Muscle layer of colon (tissue), 2 donors: Measurements from ENCODE around the gene CMYA5.

Experiments
- H3K27ac ChIP-seq: one replicate; pipeline ENCODE4 v1.7.0; 2013; ENCODE audit warnings: low read depth, mild to moderate bottlenecking, low read length, moderate library complexity
- H3K27me3 ChIP-seq, 2 donors: one replicate each; pipeline ENCODE4 v1.7.0; 2013; ENCODE audit warnings: low read length in 2 of 2, mild to moderate bottlenecking in 2 of 2; ENCODE audit not compliant: insufficient read depth in 2 of 2, control insufficient read depth in 1 of 2
- H3K36me3 ChIP-seq: one replicate; pipeline ENCODE4 v1.7.0; 2013; ENCODE audit warnings: mild to moderate bottlenecking, low read length; ENCODE audit not compliant: insufficient read depth
- H3K4me1 ChIP-seq: one replicate; pipeline ENCODE4 v1.7.0; 2013; ENCODE audit warnings: mild to moderate bottlenecking, low read length; ENCODE audit not compliant: insufficient read depth
- H3K4me3 ChIP-seq, 2 donors: one replicate each; pipeline ENCODE4 v1.7.0; 2013; ENCODE audit warnings: low read length in 2 of 2, low read depth in 1 of 2, mild to moderate bottlenecking in 1 of 2, moderate library complexity in 1 of 2
- H3K9ac ChIP-seq: one replicate; pipeline ENCODE4 v1.7.0; 2013; ENCODE audit warnings: low read length
- H3K9me3 ChIP-seq: one replicate; pipeline ENCODE4 v1.7.0; 2013; ENCODE audit warnings: mild to moderate bottlenecking, low read length
- donor health status: abdominal sarcoma.
- donor health status: Adenocarcinoma of cecum.

The CMYA5 gene

DNA sequence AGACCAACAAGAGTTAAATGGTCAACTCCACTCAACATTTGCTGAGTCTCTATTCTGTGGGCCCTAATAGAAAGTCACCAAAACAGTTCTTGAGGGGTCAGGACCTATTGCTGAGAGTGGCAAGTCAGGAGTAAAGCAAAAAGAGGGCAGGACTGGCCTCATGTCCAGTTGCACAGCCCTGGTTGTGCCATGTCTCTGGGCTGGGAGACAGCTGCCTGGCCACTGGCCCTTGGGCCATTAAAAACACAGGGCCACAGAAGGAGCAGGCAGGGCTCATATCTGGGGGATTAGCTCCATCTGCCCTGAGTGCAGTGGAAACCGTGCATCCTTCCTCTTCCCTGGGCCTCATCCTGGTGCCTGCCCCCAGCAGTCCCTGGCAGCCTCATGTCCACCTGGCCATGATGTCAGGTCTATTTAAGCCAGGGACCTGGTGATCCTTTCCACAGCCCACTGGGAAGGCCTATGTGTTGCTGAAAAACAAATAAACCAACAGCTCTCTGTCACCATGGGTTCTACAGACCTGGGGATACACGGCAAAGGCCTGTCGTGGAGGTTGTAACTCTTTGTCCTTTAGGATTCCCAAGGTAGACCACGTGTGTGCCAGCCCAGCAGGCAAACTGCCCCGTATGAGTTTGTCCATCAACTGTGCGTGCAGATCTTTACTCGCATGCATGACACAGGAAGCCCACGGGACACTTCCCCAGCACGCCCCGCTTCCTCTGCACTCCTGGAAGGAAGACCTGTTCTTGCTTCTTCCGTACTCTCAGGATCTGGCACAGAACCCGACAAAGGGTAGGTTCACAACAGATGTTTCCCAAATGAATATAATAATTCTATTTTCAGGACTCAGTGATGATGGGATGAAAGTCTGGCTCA is 152.6 kb downstream of the CMYA5 start:
- Histone ChIP-seq H3K9me3 (no peaks in the 10 kb centered on the region), H3K36me3 (no peaks in the 10 kb centered on the region), H3K4me1 (peaks cover 36% of the 10 kb centered on the region), H3K27me3 (no peaks in the 10 kb centered on the region), H3K27ac (no peak overlapping the region), H3K9ac (no peak overlapping the region), H3K4me3 (no peak overlapping the region)

DNA sequence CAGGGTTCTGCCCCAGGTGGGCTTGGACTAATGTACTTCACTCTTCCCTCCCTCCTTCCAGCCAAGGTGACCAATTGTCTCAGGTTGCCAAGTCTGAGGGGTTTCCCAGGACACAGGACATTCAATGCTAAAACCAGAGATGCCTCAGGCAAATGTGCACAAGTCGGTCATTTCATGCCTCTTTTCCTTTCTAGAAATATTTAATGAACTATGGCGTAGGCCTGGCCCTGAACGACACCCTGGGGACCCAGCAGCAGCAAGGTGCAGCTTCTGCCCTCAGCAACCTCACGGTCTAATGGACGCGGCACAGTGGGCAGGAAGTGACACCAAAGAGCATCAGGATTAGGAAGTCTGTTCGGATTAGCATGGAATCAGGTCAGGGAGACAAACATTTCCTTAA is 153.4 kb downstream of the CMYA5 start:
- Histone ChIP-seq H3K27me3 (no peaks in the 10 kb centered on the region), H3K27ac (no peak overlapping the region), H3K4me1 (peaks cover 29% of the 10 kb centered on the region), H3K9ac (no peak overlapping the region), H3K4me3 (no peak overlapping the region), H3K9me3 (no peaks in the 10 kb centered on the region), H3K36me3 (no peaks in the 10 kb centered on the region)

- H3K27ac ChIP-seq = no peak overlapping the region
- peaks cover 21% of the 10 kb centered on the region for H3K4me1 ChIP-seq
- no peak overlapping the region for H3K9ac ChIP-seq
- no peaks in the 10 kb centered on the region for H3K36me3 ChIP-seq
- no peaks in the 10 kb centered on the region for H3K27me3 ChIP-seq
- H3K4me3 ChIP-seq = no peak overlapping the region
- H3K9me3 ChIP-seq = no peaks in the 10 kb centered on the region
Measured at GRCh38 chr5:79843450-79844388, 154.1 kb downstream of the CMYA5 start.

GRCh38 chr5:79844571-79844970 is 154.9 kb downstream of the CMYA5 start:
- H3K36me3 ChIP-seq = no peaks in the 10 kb centered on the region
- H3K9me3 ChIP-seq = no peaks in the 10 kb centered on the region
- no peak overlapping the region for H3K9ac ChIP-seq
- H3K27me3 ChIP-seq = no peaks in the 10 kb centered on the region
- H3K27ac ChIP-seq = no peak overlapping the region
- H3K4me3 ChIP-seq = no peak overlapping the region
- peaks cover 15% of the 10 kb centered on the region for H3K4me1 ChIP-seq

DNA sequence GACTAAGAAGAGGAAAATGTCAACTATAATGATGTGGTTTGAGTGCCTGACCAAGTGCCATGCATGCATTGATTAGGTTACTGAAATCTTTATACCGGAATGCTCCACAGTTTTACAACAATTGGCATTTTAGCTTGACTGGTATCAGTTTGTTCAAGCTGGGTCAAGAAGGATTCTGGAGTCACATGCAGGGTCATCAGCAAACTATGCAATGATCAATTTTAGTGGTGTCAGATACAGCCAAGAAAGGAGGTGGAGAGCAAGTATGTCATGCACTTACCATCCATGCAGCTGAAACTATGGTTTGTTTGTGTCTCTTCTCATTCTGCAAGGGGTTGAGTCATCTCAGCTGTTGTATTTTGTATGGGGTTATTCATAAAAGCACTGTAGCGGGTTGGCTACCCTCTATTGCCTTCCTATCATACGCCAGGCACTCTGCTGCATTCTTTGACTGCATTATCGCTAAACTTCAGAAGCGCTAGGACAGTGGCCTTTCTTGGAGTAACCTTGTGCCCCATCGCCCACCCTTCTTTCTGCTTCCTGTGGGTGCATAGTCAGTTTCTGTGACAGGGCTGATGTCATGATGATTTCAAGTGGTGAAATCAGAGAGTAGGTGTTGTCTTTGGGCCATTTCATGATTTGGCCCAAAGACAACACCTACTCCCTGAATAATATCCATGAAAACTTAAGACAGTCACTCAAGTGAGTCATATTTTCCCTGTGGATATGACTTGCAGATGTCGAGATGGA is 156.0 kb downstream of the CMYA5 start:
- Histone ChIP-seq H3K27ac (no peak overlapping the region), H3K36me3 (no peaks in the 10 kb centered on the region), H3K27me3 (no peaks in the 10 kb centered on the region), H3K9me3 (no peaks in the 10 kb centered on the region), H3K9ac (no peak overlapping the region), H3K4me3 (no peak overlapping the region), H3K4me1 (peaks cover 15% of the 10 kb centered on the region)

GRCh38 chr5:79846198-79846521 is 156.5 kb downstream of the CMYA5 start:
- Histone ChIP-seq H3K4me3 (no peak overlapping the region), H3K27ac (no peak overlapping the region), H3K4me1 (peaks cover 19% of the 10 kb centered on the region), H3K27me3 (no peaks in the 10 kb centered on the region), H3K9me3 (no peaks in the 10 kb centered on the region), H3K9ac (no peak overlapping the region), H3K36me3 (no peaks in the 10 kb centered on the region)

DNA sequence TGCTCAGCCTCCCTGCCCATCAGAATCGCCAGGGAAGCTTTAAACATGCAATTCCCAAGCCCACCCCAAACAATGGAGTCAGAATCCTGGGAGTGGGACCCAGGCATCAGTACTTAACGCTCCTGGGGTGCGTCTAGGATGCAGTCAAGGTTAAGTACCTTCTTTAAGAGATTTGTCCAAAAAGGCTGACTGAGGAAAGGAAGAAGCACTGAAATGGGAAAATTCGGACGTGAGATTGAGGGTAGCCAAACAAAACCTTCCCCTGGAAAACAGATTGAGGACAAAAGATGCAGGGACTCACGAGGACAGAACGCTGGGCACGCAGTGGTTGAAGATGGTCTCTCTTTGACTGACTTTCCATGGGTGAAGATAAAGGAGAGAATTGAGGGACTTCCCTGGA is 157.9 kb downstream of the CMYA5 start:
- Histone ChIP-seq H3K36me3 (no peaks in the 10 kb centered on the region), H3K27ac (no peak overlapping the region), H3K4me1 (peaks cover 22% of the 10 kb centered on the region), H3K27me3 (no peaks in the 10 kb centered on the region), H3K9me3 (no peaks in the 10 kb centered on the region), H3K9ac (no peak overlapping the region), H3K4me3 (no peak overlapping the region)

DNA sequence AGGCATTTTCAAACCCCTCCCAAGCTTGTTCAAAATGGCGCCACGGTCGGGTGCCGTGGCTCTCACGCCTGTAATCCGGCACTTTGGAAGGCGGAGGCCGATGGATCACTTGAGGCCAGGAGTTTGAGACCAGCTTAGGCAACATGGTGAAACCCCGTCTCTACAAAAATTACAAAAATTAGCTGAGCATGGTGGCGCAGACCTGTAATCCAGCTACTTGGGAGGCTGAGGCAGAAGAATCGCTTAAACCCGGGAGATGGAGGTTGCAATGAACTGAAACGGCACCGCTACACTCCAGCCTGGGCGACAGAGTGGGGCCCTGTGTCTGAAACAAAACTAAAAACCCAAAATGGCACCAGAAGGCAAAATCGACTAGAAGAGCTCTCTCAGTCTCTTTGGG is 159.4 kb downstream of the CMYA5 start:
- peaks cover 22% of the 10 kb centered on the region for H3K4me1 ChIP-seq
- H3K36me3 ChIP-seq = no peaks in the 10 kb centered on the region
- no peak overlapping the region for H3K4me3 ChIP-seq
- H3K27ac ChIP-seq = no peak overlapping the region
- H3K9me3 ChIP-seq = no peaks in the 10 kb centered on the region
- H3K9ac ChIP-seq = no peak overlapping the region
- H3K27me3 ChIP-seq = no peaks in the 10 kb centered on the region
